Measurements from ENCODE around the gene JAKMIP2.

The JAKMIP2 gene

DNA sequence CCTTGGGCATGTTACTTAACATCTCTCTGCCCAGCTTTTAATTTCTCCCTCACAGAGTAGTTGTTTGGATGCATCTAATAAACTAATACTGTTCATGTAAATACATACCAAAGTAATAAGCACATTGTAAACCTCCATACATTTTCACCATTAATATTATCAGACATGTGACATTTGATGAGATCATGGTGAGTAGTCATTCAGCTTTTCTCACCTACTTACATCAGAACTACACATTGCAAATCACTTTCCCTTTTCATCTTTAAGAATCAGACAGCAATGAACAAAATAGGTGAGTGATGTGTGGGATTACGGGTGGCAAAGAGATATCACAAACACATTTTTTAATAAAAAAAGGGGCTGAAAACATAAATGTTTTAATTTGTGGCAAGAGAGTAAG lies 89.3 kb downstream of the JAKMIP2 start:
- DNase-seq, result no peak

DNA sequence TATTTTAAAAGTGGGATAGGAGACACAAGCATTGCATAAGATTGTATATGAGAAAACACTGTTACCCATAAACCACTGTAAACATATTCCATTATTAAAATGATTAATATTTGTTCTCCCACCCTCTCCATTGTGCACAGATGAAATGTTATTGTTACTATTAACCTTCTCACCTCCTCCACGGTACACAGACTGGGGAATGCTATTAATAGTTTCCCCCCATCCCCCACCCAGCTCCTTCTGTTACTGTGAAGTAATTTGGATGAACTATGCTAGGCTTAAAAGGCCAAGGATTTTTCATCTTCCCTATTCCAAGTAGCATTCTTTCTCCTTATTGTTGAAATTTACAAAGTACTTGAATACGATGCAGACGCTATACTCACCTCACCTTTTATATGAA lies 91.4 kb downstream of the JAKMIP2 start:
- DNase-seq, result no peak

DNA sequence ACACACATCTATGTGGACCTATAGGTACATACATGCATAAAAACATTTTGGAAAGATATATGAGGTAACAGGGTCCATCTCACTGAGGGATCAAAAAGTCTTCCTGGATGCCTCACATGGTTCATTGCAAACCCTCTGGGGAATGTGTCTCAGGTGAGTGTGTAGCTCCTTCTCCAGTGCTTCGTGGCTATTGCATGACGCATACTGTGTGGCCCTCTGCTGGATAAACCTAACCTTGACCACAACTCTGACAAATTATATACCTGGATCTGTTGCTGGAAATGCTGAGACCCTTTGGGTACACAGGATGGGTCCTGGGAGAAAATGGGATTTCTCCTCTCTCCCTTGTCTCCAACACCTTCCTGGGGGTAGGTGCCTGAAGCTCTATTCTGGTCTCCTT lies 91.9 kb downstream of the JAKMIP2 start:
- DNase-seq, result no peak

GRCh38 chr5:147689426-147689825 lies 93.1 kb downstream of the JAKMIP2 start:
- no peak for DNase-seq

DNA sequence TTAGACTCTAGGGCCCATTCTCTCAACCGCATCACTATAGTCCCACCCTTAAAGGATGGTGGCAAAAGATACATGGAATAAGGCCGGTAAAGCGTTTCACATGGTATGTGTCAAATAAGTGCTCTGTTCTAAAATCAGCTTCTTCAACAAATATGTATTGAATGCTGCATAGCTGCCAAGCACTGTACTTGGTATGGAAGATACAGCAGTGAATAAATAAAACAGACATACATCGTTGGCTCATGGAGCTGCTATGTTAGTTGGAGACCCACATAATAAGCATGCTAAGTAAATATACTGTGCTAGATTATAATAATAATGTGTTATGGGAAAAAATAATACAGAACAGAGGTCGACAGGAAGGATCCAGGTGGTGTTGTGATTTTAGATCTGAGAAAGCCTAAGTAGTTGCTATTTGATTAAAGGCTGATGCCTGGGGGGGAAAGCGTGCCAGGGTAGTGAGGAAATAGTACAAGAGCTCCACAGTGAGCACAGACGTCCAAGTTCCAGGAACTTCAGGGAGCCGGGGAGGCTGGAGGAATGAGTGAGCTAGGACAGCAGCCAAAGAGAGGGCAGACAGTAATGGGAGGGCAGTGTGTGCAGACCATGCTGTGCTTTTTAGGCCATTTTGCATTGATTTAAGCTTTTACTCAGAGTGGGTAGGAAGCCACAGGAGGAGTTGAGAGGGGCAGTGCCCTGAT lies 93.7 kb downstream of the JAKMIP2 start:
- no peak for DNase-seq

- DNase-seq, result no peak
Measured at GRCh38 chr5:147687118-147687517, 95.4 kb downstream of the JAKMIP2 start.

DNA sequence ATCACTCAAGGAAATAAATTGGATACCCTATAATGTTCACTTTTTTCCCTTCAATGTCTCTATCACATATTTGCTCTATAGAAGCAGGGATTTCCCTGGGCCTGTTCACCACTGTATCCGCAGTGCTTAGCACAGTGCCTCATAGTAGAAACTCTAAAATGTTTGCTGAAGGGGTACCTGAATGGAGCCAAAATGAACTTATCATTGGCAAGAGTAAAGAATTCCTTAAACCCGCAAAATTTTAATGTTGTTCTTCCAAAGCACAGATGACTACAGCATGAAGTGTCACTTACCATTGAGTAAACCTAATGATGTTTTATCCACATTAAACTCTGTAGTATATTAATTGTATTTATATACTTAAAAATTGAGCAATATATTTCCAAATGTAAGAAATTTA lies 96.1 kb downstream of the JAKMIP2 start:
- DNase-seq, result no peak

DNA sequence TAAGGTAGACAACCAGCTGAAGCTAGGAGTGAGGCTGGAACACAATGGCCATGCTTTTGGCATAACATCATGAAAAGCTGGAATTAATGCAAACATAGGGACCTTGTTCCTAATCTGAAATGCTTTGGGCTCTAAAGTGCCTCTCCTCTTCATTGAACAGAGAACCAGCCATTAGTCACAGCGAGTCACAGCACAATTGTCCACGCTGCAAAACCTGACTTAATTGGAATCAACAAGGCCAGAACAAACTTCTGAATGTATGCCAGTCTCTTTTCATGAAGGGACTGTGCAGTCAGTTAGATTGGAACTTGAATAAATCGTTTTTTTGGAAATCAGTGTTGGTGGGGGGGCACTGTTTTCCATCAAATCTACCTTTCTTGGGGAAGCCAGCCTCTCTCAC lies 96.5 kb downstream of the JAKMIP2 start:
- DNase-seq, result no peak

- no peak for DNase-seq
Measured at GRCh38 chr5:147675168-147675567, 107.4 kb downstream of the JAKMIP2 start.

- no peak for DNase-seq
Measured at GRCh38 chr5:147674411-147674810, 108.1 kb downstream of the JAKMIP2 start.

DNA sequence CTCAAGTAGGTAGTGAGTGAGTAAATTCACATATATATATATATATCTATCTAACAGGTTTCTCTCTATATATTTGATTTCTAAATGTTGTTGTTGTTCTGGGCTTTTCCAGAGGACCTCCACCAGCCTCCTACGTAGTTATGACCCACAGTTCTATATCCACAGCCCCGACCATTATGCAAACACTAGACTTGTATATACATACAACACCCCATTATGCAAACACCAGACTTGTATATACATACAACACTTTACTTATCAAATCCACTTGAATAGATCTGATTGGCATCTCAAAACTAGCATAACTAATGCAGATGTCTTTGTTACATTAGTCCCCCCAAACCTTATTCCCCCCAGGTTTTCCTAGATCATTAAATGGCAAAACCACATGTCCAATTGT lies 108.7 kb downstream of the JAKMIP2 start:
- no peak for DNase-seq

- no peak for DNase-seq
Measured at GRCh38 chr5:147673266-147673665, 109.3 kb downstream of the JAKMIP2 start.

- DNase-seq, result no peak
Measured at GRCh38 chr5:147671365-147671764, 111.2 kb downstream of the JAKMIP2 start.

- DNase-seq, result no peak
Measured at GRCh38 chr5:147670815-147671214, 111.7 kb downstream of the JAKMIP2 start.

- DNase-seq, result no peak
Measured at GRCh38 chr5:147669169-147669869, 113.2 kb downstream of the JAKMIP2 start.

GRCh38 chr5:147668385-147668784 lies 114.1 kb downstream of the JAKMIP2 start:
- no peak for DNase-seq

DNA sequence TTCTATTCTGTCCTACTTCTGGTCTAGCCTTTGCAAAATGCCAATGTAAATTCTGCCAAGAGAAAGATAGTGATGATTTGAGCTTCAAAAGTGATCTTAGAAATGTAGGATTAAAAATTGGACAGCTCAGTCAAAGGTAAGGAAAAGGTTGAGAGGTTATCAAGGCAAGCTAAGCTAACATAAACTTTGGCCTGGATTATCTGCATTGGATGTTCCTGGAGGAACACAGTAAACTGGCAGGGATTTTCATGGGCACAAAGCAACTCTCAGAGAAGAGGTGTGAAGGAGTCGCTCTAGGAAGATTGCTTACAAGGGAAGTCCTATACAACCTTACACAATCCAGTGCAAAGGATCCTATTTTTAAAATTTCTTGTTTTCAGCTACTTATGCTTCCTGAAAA lies 115.2 kb downstream of the JAKMIP2 start:
- no peak for DNase-seq

- DNase-seq, result no peak
Measured at GRCh38 chr5:147666419-147666818, 116.1 kb downstream of the JAKMIP2 start.

DNA sequence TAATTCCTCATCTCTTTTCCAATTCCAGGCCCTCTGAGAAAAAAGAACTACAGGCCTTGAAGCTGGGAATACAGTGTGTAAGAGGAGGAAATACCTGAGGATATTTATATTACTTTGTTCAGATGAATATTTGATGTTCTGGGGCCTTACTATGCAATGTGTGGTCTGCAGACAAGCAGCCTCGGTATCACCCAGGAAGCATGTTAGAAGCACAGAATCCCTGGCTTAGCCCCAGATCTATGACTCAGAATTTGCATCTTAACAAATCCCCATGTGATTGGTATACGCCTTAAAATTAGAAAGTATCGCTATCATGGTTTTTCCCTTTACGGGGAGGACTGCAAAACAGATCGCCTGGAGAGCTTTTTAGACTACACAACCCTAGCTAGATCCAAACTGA lies 121.0 kb downstream of the JAKMIP2 start:
- no peak for DNase-seq

- DNase-seq, result no peak
Measured at GRCh38 chr5:147659166-147659929, 123.2 kb downstream of the JAKMIP2 start.

GRCh38 chr5:147658293-147658932 lies 124.1 kb downstream of the JAKMIP2 start:
- DNase-seq, result no peak

GRCh38 chr5:147648597-147648996 lies 133.9 kb downstream of the JAKMIP2 start:
- no peak for DNase-seq

DNA sequence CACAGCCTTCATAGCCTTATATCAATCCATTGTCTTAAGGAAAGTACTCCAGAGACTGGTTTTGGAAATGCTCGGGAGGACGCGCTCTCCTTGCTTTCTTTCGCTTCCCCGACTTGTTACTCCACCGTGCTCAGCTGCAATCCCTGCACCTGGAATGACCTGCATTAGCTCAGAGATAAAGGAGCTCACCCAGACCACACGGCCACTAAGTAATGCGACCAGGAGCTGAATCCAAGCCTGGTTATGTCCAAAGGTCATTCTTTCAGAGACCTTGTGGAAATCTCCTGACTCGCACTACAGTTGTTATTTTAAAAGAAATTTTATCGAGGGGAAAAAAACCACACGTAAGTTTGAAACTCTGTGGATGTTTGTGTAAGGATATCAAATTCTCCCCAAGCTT lies 137.3 kb downstream of the JAKMIP2 start:
- DNase-seq, result no peak

GRCh38 chr5:147644460-147644859 lies 138.1 kb downstream of the JAKMIP2 start:
- DNase-seq, result no peak

Data from CD4-positive, alpha-beta T cell treated with Interleukin-10 for 1 hour (primary cell).